HepG2 (cell line): ENCODE measurements around the gene SNPH. TPM values are rescaled to one million over a fixed set of nuclear protein-coding genes. Genes with fewer than 3 reads are reported as not detected.

Experiments
- HHEX ChIP-seq: IDR thresholded peaks from 2 replicates; pipeline ENCODE4 v1.6.1; 2016; ENCODE audit warnings: control low read depth
- IRF2 ChIP-seq: IDR thresholded peaks from 2 replicates; pipeline ENCODE4 v1.6.1; 2018; ENCODE audit warnings: missing genetic modification reagents, missing compliant biosample characterization
- MED1 ChIP-seq: sonication (generic); formaldehyde crosslinking; IDR thresholded peaks from 2 replicates; pipeline ENCODE4 v1.4.0; 2020; ENCODE audit warnings: missing genetic modification reagents
- MEIS1 ChIP-seq: sonication (generic); formaldehyde crosslinking; IDR thresholded peaks from 2 replicates; pipeline ENCODE4 v1.9.0; 2021; ENCODE audit warnings: mild to moderate bottlenecking, missing genetic modification reagents, moderate library complexity, borderline replicate concordance
- MYNN ChIP-seq: sonication (generic); formaldehyde crosslinking; IDR thresholded peaks from 2 replicates; pipeline ENCODE4 v1.4.0; 2020; ENCODE audit warnings: mild to moderate bottlenecking, low read depth, missing genetic modification reagents
- PTBP1 ChIP-seq: fragments of 200-400 bp; formaldehyde crosslinking; IDR thresholded peaks from 2 replicates; pipeline ENCODE4 v1.6.1; 2018; ENCODE audit warnings: low read length, low read depth; ENCODE audit not compliant: poor library complexity, severe bottlenecking
- RORA ChIP-seq: sonication (generic); formaldehyde crosslinking; IDR thresholded peaks from 2 replicates; pipeline ENCODE4 v1.5.0; 2020; ENCODE audit warnings: mild to moderate bottlenecking, missing genetic modification reagents, moderate library complexity
- SMARCE1 ChIP-seq: fragments of 450-650 bp; IDR thresholded peaks from 2 replicates; pipeline ENCODE4 v1.6.1; 2017; ENCODE audit warnings: borderline replicate concordance
- SOX5 ChIP-seq: IDR thresholded peaks from 2 replicates; pipeline ENCODE4 v1.6.1; 2016; ENCODE audit warnings: borderline replicate concordance
- SP4 ChIP-seq: sonication (generic); formaldehyde crosslinking; IDR thresholded peaks from 2 replicates; pipeline ENCODE4 v1.8.1; 2023; ENCODE audit warnings: mild to moderate bottlenecking, missing genetic modification reagents
- TEAD2 ChIP-seq: sonication (generic); formaldehyde crosslinking; IDR thresholded peaks from 2 replicates; pipeline ENCODE4 v1.9.0; 2021; ENCODE audit warnings: missing genetic modification reagents
- ZFP37 ChIP-seq: sonication (generic); formaldehyde crosslinking; IDR thresholded peaks from 2 replicates; pipeline ENCODE4 v1.4.0; 2020; ENCODE audit warnings: missing genetic modification reagents, borderline replicate concordance
- ZNF124 ChIP-seq: sonication (generic); formaldehyde crosslinking; IDR thresholded peaks from 2 replicates; pipeline ENCODE4 v1.4.0; 2020; ENCODE audit warnings: missing genetic modification reagents
- ZNF383 ChIP-seq: sonication (generic); formaldehyde crosslinking; IDR thresholded peaks from 2 replicates; pipeline ENCODE4 v1.4.0; 2020; ENCODE audit warnings: missing genetic modification reagents, mild to moderate bottlenecking, borderline replicate concordance
- ZNF549 ChIP-seq: sonication (generic); formaldehyde crosslinking; IDR thresholded peaks from 2 replicates; pipeline ENCODE4 v1.5.0; 2020; ENCODE audit warnings: missing genetic modification reagents
- ZNF552 ChIP-seq: sonication (generic); formaldehyde crosslinking; IDR thresholded peaks from 2 replicates; pipeline ENCODE4 v1.9.0; 2022; ENCODE audit warnings: missing genetic modification reagents, mild to moderate bottlenecking, borderline replicate concordance
- ZNF788 ChIP-seq: sonication (generic); formaldehyde crosslinking; IDR thresholded peaks from 2 replicates; pipeline ENCODE4 v1.5.0; 2020; ENCODE audit warnings: mild to moderate bottlenecking, missing genetic modification reagents, borderline replicate concordance
- ZSCAN9 ChIP-seq: IDR thresholded peaks from 2 replicates; pipeline ENCODE4 v1.6.1; 2016; ENCODE audit warnings: borderline replicate concordance
- polyA plus RNA-seq, 8 experiments: library from polyadenylated mRNA; depleted of rRNA in 3 of 8; stranded (reverse) in 7 of 8; unstranded in 1 of 8; fragments of >200 nt; fragmentation: Illumina TruSeq in 4 of 8; extraction: Trizol in 4 of 8; gene quantifications; 2 replicates each; pipeline versions ENCODE4 v1.2.1 to v1.2.3, GENCODE V29; 2011 to 2016; ENCODE audit warnings: low read depth in 4 of 8, missing spikeins in 1 of 8, mixed read lengths in 1 of 8; ENCODE audit not compliant: insufficient read depth in 1 of 8
- total RNA-seq, 5 experiments: library from RNA; depleted of rRNA; stranded (reverse); fragments of >200 nt; fragmentation: Illumina TruSeq; extraction: Trizol; gene quantifications; 2 replicates each; pipeline ENCODE4 v1.2.3, GENCODE V29; 2016; ENCODE audit warnings: low read depth in 1 of 5
- TF ChIP-seq, protein P1 (sequence below): IDR thresholded peaks from 2 replicates; pipeline ENCODE4 v1.6.1; 2016
- TF ChIP-seq, protein P2 (sequence below): sonication (generic); formaldehyde crosslinking; IDR thresholded peaks from 2 replicates; pipeline ENCODE4 v1.5.0; 2020; ENCODE audit warnings: mild to moderate bottlenecking, missing genetic modification reagents
- TF ChIP-seq, protein P3 (sequence below): sonication (generic); formaldehyde crosslinking; IDR thresholded peaks from 2 replicates; pipeline ENCODE4 v1.8.0; 2022; ENCODE audit warnings: missing genetic modification reagents, mild to moderate bottlenecking, borderline replicate concordance
- TF ChIP-seq, protein P4 (sequence below): sonication (generic); formaldehyde crosslinking; IDR thresholded peaks from 2 replicates; pipeline ENCODE4 v1.9.0; 2022; ENCODE audit warnings: low read depth, missing genetic modification reagents

Gene SNPH
- total and polyA plus RNA-seq, 2 of the 13 experiments (the other 11 are each of a cell fraction or from before 2014, with no cell fraction given): 0.09 TPM; not detected in 1

DNA sequence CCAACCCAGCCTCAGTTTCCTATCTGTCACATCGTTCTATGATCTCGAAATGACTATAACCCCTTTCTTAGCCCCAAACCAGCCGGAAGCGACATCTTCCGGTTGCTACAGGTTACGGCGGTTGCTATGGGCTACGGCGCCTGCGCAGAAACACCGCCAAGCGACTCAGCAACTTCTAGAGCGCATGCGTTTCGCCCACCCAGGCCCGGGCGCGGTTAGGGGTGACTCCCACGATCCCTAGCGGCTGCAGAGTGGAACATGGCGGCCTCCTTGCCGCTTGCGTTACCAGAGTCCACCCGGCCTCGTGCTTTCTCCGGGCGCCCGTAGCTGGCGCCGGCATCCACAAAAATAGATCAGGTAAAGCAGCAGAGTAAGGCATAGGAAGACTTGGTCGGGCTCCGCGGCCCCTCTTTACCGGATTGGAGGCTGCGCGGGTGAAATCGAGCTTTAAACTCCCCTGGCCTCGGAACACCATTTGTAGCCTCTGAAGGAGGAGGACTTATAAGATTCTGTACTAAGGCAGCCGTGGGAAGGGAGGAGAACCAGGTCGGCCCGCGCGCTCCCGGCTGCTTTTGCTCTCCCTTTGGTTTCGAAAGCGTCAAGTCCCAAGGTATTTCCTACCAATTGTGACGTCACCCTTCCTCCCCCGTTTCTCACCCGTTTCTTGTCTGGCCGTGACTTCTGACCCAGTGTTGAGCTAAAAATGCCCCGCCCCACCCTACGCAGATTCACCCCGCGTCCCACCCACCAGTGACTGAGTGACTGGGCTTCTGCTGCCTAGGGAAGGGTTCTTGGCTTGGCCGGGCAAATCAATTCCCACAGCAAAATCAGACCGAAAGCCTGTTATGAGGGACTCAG, 59.3 kb downstream of the SNPH start (continued):
- TF ChIP-seq, protein P1, sequence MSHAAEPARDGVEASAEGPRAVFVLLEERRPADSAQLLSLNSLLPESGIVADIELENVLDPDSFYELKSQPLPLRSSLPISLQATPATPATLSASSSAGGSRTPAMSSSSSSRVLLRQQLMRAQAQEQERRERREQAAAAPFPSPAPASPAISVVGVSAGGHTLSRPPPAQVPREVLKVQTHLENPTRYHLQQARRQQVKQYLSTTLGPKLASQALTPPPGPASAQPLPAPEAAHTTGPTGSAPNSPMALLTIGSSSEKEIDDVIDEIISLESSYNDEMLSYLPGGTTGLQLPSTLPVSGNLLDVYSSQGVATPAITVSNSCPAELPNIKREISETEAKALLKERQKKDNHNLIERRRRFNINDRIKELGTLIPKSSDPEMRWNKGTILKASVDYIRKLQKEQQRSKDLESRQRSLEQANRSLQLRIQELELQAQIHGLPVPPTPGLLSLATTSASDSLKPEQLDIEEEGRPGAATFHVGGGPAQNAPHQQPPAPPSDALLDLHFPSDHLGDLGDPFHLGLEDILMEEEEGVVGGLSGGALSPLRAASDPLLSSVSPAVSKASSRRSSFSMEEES: no peak; the same call in 1 of the 2 replicates
- TF ChIP-seq SOX5 (CRISPR knock-in tag) (peak; percentile 63), IRF2 (CRISPR knock-in tag) (peak; percentile 89), SP4 (CRISPR knock-in tag) (peak; percentile 82; the same call in 1 of the 2 replicates), ZNF549 (CRISPR knock-in tag) (0 out of 2 replicates have a peak, but pooled peaks have one; percentile 74), MED1 (CRISPR knock-in tag) (peak; percentile 65; the same call in 1 of the 2 replicates), ZFP37 (peak; percentile 72; the same call in 1 of the 2 replicates), MEIS1 (peak; percentile 89), PTBP1 (peak; percentile 96), SMARCE1 (no peak), RORA (no peak), ZSCAN9 (CRISPR knock-in tag) (peak; percentile 93; the same call in 1 of the 2 replicates), ZNF124 (CRISPR knock-in tag) (peak; percentile 91), ZNF788 (CRISPR knock-in tag) (peak; percentile 67; the same call in 1 of the 2 replicates), ZNF383 (CRISPR knock-in tag) (no peak), ZNF552 (CRISPR knock-in tag) (no peak), HHEX (no peak), MYNN (CRISPR knock-in tag) (peak; percentile 99), TEAD2 (CRISPR knock-in tag) (no peak)
- TF ChIP-seq, protein P2, sequence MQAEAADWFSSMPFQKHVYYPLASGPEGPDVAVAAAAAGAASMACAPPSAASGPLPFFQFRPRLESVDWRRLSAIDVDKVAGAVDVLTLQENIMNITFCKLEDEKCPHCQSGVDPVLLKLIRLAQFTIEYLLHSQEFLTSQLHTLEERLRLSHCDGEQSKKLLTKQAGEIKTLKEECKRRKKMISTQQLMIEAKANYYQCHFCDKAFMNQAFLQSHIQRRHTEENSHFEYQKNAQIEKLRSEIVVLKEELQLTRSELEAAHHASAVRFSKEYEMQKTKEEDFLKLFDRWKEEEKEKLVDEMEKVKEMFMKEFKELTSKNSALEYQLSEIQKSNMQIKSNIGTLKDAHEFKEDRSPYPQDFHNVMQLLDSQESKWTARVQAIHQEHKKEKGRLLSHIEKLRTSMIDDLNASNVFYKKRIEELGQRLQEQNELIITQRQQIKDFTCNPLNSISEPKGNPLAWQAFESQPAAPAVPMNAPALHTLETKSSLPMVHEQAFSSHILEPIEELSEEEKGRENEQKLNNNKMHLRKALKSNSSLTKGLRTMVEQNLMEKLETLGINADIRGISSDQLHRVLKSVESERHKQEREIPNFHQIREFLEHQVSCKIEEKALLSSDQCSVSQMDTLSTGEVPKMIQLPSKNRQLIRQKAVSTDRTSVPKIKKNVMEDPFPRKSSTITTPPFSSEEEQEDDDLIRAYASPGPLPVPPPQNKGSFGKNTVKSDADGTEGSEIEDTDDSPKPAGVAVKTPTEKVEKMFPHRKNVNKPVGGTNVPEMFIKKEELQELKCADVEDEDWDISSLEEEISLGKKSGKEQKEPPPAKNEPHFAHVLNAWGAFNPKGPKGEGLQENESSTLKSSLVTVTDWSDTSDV (CRISPR knock-in tag): peak; percentile 82; the same call in 1 of the 2 replicates
- TF ChIP-seq, protein P3, sequence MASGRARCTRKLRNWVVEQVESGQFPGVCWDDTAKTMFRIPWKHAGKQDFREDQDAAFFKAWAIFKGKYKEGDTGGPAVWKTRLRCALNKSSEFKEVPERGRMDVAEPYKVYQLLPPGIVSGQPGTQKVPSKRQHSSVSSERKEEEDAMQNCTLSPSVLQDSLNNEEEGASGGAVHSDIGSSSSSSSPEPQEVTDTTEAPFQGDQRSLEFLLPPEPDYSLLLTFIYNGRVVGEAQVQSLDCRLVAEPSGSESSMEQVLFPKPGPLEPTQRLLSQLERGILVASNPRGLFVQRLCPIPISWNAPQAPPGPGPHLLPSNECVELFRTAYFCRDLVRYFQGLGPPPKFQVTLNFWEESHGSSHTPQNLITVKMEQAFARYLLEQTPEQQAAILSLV (CRISPR knock-in tag): peak; percentile 80; the same call in 1 of the 2 replicates
- TF ChIP-seq, protein P4, sequence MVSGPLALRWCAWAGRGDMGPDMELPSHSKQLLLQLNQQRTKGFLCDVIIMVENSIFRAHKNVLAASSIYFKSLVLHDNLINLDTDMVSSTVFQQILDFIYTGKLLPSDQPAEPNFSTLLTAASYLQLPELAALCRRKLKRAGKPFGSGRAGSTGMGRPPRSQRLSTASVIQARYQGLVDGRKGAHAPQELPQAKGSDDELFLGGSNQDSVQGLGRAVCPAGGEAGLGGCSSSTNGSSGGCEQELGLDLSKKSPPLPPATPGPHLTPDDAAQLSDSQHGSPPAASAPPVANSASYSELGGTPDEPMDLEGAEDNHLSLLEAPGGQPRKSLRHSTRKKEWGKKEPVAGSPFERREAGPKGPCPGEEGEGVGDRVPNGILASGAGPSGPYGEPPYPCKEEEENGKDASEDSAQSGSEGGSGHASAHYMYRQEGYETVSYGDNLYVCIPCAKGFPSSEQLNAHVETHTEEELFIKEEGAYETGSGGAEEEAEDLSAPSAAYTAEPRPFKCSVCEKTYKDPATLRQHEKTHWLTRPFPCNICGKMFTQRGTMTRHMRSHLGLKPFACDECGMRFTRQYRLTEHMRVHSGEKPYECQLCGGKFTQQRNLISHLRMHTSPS (CRISPR knock-in tag): peak; percentile 18; the same call in 1 of the 2 replicates
